Measurements from ENCODE around the gene BNIP5. TPM values are rescaled to one million over a fixed set of nuclear protein-coding genes. Genes with fewer than 3 reads are reported as not detected.
"Not testable (repeated sequence)": the region's sequence is repeated elsewhere in the genome, so short reads cannot be mapped to it uniquely, and the experiment has no call there.

Gene BNIP5
- total RNA-seq, 1 donor from 2014 or later, result not detected

DNA sequence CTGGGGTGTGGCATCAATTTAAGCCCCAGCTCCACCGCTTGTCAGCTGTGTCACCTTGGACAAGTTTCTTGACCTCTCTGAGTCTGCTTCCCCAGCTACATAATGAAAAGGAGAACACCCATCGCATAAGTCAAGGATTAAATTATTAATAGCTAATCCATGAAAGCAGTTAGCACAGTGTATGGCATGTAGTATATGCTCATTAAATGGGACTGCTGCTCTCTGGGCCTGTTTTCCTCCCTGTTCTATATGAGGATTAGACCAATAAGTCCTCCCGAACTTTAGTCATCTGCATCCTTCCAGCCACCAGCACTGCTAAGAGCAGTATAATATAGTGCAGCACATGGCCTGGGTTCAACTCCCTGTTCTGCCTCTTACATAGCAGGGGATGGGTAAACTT is 31.1 kb upstream of the BNIP5 start:
- no peak for DNase-seq (ENCODE audit: low spot score)

DNA sequence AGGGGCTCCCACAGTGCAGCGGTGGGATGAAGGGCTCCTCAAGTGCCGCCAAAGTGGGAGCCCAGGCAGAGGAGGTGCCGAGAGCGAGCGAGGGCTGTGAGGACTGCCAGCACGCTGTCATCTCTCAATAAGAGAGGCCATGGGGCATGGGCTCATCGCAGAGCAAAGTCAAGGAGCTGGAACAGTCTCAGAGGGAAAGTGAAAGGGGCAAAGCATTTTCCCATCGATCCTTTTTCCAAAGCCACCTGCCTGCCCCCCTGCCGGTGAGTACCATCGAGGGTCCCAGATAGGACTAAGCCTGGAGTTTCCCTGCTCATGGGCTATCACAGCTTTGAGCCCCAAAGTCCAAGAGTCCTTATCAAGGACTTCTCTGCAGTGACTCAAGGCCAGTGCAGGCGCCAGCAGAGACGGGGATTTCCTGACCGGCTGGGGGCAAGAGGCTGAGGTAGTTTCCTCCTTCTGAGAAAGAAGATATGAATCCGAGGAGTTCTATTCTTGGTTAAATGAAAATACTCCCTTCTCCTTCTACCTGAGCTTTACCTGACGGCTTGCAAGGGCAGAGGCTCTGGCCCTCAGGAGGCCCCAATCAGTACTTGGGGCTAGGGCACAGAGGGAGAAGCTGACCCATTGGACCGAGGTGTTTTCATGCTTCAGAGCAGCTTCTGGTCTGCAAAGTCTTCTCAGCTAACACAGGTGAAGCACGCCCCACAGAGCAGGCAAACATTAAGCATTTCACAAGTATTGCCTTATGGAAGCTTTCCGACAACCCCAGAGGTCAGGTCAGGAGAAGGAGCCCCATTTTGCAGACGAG is 28.2 kb upstream of the BNIP5 start:
- no peak for DNase-seq (ENCODE audit: low spot score)

- DNase-seq (ENCODE audit: low spot score), result not testable (repeated sequence)
These were observed 27.5 kb upstream of the BNIP5 start for GRCh38 chr6:36364061-36364635.

- DNase-seq (ENCODE audit: low spot score), result not testable (repeated sequence)
These were observed 26.7 kb upstream of the BNIP5 start for GRCh38 chr6:36363371-36363752.

DNA sequence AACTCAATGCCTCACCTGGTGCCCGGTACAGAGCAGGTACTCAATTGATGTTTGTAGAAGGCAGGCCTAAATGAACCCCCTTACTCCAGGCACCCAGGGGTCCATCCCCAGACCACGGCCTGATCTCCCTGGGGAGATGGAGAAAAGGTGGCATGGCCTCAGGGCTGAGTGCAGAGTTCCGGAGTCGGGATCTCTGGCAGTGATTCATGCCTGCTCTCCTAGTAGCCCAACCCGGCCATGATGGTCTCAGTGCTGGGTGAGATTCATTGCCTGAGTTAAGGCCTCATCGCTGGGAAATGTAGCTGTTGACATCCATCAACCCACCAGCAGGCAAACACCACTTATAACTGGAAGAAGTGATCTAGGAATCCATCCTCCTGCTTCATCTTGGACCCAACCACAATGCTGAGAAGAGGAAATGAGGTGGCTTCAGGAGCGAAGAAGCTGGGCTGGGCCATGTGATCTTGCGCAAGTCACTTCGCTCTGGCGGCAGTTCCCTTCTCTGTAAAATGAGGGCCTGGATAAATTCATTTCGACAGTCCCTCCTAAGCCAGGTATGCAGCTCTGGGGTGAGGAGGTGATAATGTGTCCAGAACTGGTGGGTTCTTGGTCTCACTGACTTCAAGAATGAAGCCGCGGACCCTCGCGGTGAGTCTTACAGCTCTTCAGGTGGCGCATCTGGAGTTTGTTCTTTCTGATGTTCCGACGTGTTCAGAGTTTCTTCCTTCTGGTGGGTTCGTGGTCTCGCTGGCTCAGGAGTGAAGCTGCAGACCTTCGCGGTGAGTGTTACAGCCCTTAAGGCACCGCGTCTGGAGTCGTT is 26.1 kb upstream of the BNIP5 start:
- no peak for DNase-seq (ENCODE audit: low spot score)

GRCh38 chr6:36361071-36361470 is 24.4 kb upstream of the BNIP5 start:
- DNase-seq (ENCODE audit: low spot score), result no peak

DNA sequence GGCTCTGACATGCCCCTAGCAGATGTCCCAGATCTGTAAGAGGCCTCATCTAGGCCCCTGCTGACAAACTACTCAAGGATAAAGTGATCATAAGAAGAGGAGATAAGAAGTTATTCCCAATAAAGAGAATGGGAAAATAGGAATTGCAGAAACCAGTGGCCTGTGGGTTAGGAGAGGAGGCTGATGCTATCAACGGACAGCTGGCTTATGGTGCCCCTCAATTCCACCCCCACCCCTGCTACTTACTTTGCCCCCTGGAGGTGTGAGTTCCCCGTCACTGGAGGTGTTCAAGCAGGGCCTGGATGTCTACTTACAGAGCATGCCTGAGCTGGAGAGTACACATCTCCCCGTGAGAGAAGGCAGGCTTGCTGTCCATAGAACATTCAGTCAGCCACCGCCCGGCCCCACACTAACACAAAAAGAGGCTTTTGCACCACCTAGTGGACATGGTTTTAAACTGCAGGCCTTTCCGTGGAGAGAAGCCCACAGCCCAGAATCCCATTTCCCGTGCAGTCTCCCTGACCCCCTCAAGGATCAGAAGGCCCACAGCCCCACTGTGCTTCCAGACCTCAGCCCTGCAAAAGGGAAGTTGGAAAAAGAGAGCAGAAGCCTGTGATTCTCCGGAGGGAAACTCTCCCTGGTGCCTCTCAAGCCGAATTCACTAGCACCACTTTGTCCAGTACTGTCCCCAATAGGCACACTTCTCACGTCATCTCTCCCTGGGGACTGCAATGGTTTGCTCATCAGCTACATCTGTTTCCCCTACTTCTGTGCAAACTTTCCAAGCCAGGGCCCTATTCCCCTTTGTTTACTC is 23.8 kb upstream of the BNIP5 start:
- DNase-seq (ENCODE audit: low spot score), result no peak

GRCh38 chr6:36358226-36358915 is 21.7 kb upstream of the BNIP5 start:
- DNase-seq (ENCODE audit: low spot score), result no peak

- no peak for DNase-seq (ENCODE audit: low spot score)
These were observed 21.2 kb upstream of the BNIP5 start for GRCh38 chr6:36357872-36358225.

DNA sequence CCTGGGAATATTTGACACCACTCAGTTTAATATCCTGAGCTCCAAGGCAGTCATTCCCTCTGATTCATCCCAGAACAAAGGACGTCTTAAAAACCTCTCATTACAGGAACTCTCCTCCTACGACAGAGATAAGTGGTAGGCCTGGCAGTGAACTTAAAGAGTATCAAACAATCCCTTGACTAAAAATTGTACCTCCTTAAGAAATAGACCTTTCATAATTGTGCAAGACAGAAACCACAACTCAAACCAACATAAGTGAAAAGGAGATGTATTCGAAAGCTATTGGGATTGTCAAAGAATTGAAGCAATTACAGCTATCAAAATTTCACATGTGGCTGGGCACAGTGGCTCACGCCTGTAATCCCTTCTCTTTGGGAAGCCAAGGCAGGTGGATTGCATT is 19.1 kb upstream of the BNIP5 start:
- no peak for DNase-seq (ENCODE audit: low spot score)

DNA sequence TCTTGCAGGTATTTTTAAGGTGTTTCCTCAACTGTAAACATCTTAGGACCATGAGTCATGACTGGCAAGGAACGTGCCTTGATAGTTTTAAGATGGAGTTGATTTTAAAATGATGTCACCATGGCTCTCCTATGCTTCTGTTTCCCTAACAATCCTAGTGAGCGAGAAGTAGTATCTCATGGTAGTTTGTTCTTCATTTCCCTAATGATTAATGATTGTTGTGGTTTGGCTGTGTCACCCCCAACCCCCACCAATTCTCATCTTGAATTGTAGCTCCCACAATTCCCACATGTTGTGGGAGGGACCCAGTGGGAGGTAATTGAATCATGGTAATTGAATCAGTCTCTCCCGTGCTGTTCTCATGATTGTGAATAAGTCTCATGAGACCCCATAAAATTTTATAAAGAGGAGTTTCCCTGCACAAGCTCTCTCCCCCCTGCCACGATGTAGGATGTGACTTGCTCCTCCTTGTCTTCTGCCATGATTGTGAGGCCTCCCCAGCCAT is 16.8 kb upstream of the BNIP5 start:
- DNase-seq (ENCODE audit: low spot score), result no peak

DNA sequence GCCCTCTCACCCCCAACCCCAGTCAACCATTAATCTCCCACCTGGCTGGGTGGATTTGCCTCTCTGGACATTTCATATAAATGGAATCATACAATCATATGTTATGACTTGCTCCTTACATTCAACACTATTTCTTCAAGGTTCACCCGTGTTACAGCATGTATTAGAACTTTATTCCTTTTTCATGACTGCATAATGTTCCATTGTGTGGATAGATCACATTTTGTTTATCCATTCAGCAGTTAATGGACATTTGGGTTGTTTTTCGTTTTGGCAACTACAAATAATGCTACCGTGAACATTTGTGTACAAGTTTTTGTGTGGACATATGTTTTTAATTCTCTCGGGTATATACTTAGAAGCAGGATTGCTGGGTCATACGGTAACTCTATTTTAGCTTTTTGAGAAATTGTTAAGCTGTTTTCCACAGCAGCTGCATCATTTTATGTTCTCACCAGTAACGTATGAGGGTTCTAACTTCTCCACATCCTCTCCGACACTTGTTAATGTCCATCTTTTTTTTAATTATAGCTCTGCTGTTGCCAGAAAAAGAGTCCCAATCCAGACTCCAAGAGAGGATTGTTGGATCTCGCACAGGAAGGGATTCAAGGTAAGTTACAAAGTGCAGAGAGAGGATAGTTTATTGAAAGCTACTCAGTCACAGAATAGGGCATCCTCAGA is 15.9 kb upstream of the BNIP5 start:
- DNase-seq (ENCODE audit: low spot score), result no peak

DNA sequence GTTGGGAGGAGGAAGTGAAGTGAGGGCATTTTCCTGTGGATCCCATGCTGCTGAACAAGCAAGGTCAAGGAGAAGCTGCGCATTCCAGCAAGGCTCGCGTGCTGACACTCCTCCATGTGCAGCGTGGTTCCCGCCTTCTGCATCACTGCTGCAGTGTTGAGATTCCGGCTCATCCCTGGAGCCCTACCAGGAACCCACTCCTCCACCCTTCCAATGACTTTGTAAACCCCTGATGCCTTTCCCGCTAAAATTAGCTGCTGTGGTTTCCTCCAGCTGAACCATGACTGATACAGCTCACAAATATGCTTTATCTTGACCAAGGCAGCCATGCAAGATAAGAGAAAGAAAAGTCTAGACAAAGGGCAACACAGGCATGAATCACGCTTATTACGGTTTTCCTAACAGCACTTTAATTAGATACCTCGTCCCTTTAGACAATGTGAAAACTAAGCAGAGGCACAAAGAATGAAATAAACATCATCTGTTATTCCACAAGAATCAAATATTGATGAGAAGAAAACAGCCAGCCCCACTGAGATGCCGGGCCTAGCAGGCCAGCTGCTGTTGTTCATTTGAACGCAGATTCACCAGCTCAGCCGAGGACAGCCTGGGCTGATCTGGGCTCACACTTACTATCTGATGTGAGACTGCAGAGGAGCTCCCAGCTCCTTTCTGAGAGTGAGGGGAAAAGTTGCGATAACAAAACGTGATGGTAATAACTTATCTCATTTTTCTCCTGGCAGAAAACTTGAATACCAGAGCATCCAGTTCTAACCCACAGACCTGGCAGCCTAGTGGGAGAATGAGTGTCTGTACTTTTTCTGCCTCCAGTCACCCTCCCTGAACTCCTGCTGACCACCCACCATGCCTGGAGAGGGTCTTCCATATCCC is 14.2 kb upstream of the BNIP5 start:
- no peak for DNase-seq (ENCODE audit: low spot score)

DNA sequence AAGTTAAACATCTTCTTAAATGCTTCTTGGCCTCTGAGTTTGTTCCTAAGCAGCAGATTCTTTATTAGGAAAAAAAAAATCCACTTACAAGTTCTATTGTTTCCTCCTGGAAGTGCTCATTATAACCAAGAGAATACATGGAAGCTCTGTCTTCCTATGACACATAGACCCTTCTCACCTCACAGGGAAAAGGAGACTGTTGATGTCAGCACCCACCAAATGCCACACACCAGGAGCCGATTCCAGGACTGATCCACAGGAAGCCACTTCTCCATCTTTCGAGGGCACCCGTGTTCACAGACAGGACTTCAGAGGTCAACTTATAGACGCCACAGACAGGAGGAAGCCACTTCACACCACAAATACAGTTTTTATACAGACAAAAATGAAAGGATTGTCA is 13.4 kb upstream of the BNIP5 start:
- DNase-seq (ENCODE audit: low spot score), result no peak

DNA sequence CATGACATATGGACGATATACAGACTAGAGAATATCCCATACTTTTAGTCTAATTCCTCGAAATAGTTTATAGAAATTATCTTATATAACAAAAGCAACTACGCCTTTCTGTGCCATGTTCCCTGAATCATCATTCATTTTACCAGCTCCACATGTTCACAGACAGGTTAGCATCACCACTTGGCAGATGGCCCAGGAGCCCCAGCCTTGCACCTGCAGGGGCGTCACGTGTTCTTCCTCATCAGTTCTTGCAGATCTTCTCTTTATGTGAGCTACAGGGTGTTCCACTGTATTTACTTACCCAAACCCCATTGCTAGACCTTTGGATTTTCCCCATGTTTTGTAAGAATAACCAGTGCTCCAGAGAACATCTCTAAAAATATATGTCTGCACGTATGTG is 12.6 kb upstream of the BNIP5 start:
- DNase-seq (ENCODE audit: low spot score), result no peak

DNA sequence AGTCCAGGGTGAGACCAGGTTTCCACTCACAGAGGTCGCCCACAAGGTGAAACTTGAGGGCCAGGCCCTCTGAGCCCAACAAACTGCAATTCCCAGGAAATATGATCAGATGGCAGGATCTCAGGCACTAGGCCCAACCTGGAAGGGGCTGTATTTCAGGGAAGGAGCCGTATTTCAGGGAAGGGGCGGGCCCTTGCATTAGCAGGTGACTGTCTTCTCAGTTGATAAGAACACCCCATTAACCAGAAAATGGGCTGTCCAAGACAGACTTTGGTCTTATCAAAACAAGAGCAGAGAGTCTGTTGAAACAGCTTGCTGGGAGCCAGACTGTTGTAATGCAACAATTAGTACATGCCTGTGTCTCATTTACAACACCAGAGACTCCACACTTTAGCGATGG is 10.9 kb upstream of the BNIP5 start:
- DNase-seq (ENCODE audit: low spot score), result no peak

- no peak for DNase-seq (ENCODE audit: low spot score)
These were observed 10.0 kb upstream of the BNIP5 start for GRCh38 chr6:36346486-36347273.
